GM18499 (cell line): ENCODE data around the gene COL18A1.
"Not testable (repeated sequence)": the region's sequence is repeated elsewhere in the genome, so short reads cannot be mapped to it uniquely, and the experiment has no call there.

Source experiments
- ATAC-seq: cut with Tn5 transposase; IDR thresholded peaks from one replicate; pipeline ENCODE4 v1.9.1; 2021; ENCODE audit warnings: moderate number of reproducible peaks; ENCODE audit not compliant: insufficient read depth, unreplicated experiment

Gene COL18A1

GRCh38 chr21:45523411-45524101 lies 118.6 kb downstream of the COL18A1 start:
- ATAC-seq, result no peak

- no peak for ATAC-seq
Measured at GRCh38 chr21:45524756-45525152, 119.8 kb downstream of the COL18A1 start.

- no peak for ATAC-seq
Measured at GRCh38 chr21:45525153-45525909, 120.4 kb downstream of the COL18A1 start.

GRCh38 chr21:45525910-45526306 lies 120.9 kb downstream of the COL18A1 start:
- no peak for ATAC-seq

- not testable (repeated sequence) for ATAC-seq
Measured at GRCh38 chr21:45527151-45527999, 122.4 kb downstream of the COL18A1 start.

GRCh38 chr21:45528028-45528705 lies 123.2 kb downstream of the COL18A1 start:
- ATAC-seq, result no peak

GRCh38 chr21:45528981-45529784 lies 124.2 kb downstream of the COL18A1 start:
- no peak for ATAC-seq

GRCh38 chr21:45529785-45530422 lies 124.9 kb downstream of the COL18A1 start:
- ATAC-seq, result no peak

GRCh38 chr21:45530423-45531113 lies 125.6 kb downstream of the COL18A1 start:
- no peak for ATAC-seq

- ATAC-seq, result not testable (repeated sequence)
Measured at GRCh38 chr21:45531114-45531392, 126.1 kb downstream of the COL18A1 start.

GRCh38 chr21:45531393-45532215 lies 126.6 kb downstream of the COL18A1 start:
- ATAC-seq, result no peak

- ATAC-seq, result no peak
Measured at GRCh38 chr21:45532826-45533360, 127.9 kb downstream of the COL18A1 start.

- no peak for ATAC-seq
Measured at GRCh38 chr21:45533361-45533845, 128.4 kb downstream of the COL18A1 start.

- no peak for ATAC-seq
Measured at GRCh38 chr21:45533846-45534635, 129.1 kb downstream of the COL18A1 start.

GRCh38 chr21:45534636-45535331 lies 129.8 kb downstream of the COL18A1 start:
- no peak for ATAC-seq
